Measurements from ENCODE around the gene MEG3.

Gene MEG3

GRCh38 chr14:100786131-100786530, 39.8 kb upstream of the MEG3 start:
- Histone ChIP-seq H3K9me3 (ENCODE audit: low read depth, low read length) (no peaks in the 10 kb centered on the region), H3K36me3 (ENCODE audit: insufficient read depth, low read length) (no peaks in the 10 kb centered on the region), H3K9ac (ENCODE audit: insufficient read length) (no peak overlapping the region), H3K27ac (no peak overlapping the region), H3K4me3 (no peak overlapping the region)
- no peak for DNase-seq (ENCODE audit: low read depth, low spot score)
- no peak for TF ChIP-seq POLR2AphosphoS5 (IDR thresholded peaks at IDR 0.05; ENCODE audit: borderline replicate concordance, low read depth, low read length)
- no peak for TF ChIP-seq FOXP2 (optimal IDR thresholded peaks at IDR 0.05; ENCODE audit: control extremely low read depth, extremely low read length, insufficient read depth)
- TF ChIP-seq EZH2 (IDR thresholded peaks at IDR 0.05): no peak

GRCh38 chr14:100786576-100787219, 39.2 kb upstream of the MEG3 start:
- Histone ChIP-seq H3K36me3 (ENCODE audit: insufficient read depth, low read length) (no peaks in the 10 kb centered on the region), H3K9me3 (ENCODE audit: low read depth, low read length) (no peaks in the 10 kb centered on the region), H3K27ac (no peak overlapping the region), H3K9ac (ENCODE audit: insufficient read length) (no peak overlapping the region), H3K4me3 (no peak overlapping the region)
- TF ChIP-seq POLR2AphosphoS5 (IDR thresholded peaks at IDR 0.05; ENCODE audit: borderline replicate concordance, low read depth, low read length) (no peak), FOXP2 (optimal IDR thresholded peaks at IDR 0.05; ENCODE audit: control extremely low read depth, extremely low read length, insufficient read depth) (no peak), EZH2 (IDR thresholded peaks at IDR 0.05) (no peak)
- DNase-seq (ENCODE audit: low read depth, low spot score): no peak

GRCh38 chr14:100787659-100788058, 38.3 kb upstream of the MEG3 start:
- Histone ChIP-seq H3K9me3 (ENCODE audit: low read depth, low read length) (no peaks in the 10 kb centered on the region), H3K4me3 (no peak overlapping the region), H3K9ac (ENCODE audit: insufficient read length) (no peak overlapping the region), H3K36me3 (ENCODE audit: insufficient read depth, low read length) (no peaks in the 10 kb centered on the region), H3K27ac (no peak overlapping the region)
- no peak for TF ChIP-seq FOXP2 (optimal IDR thresholded peaks at IDR 0.05; ENCODE audit: control extremely low read depth, extremely low read length, insufficient read depth)
- no peak for TF ChIP-seq POLR2AphosphoS5 (IDR thresholded peaks at IDR 0.05; ENCODE audit: borderline replicate concordance, low read depth, low read length)
- TF ChIP-seq EZH2 (IDR thresholded peaks at IDR 0.05): no peak
- DNase-seq (ENCODE audit: low read depth, low spot score): no peak

- H3K9ac ChIP-seq (ENCODE audit: insufficient read length): no peak overlapping the region
- DNase-seq (ENCODE audit: low read depth, low spot score): no peak
- TF ChIP-seq EZH2 (IDR thresholded peaks at IDR 0.05): no peak
- no peak for TF ChIP-seq POLR2AphosphoS5 (IDR thresholded peaks at IDR 0.05; ENCODE audit: borderline replicate concordance, low read depth, low read length)
- no peak for TF ChIP-seq FOXP2 (optimal IDR thresholded peaks at IDR 0.05; ENCODE audit: control extremely low read depth, extremely low read length, insufficient read depth)
Measured at GRCh38 chr14:100788517-100788916, 37.4 kb upstream of the MEG3 start.

GRCh38 chr14:100788942-100789341, 37.0 kb upstream of the MEG3 start:
- H3K4me3 ChIP-seq: no peak overlapping the region
- DNase-seq (ENCODE audit: low read depth, low spot score): no peak
- no peak overlapping the region for H3K27ac ChIP-seq
- TF ChIP-seq FOXP2 (optimal IDR thresholded peaks at IDR 0.05; ENCODE audit: control extremely low read depth, extremely low read length, insufficient read depth) (no peak), POLR2AphosphoS5 (IDR thresholded peaks at IDR 0.05; ENCODE audit: borderline replicate concordance, low read depth, low read length) (no peak), EZH2 (IDR thresholded peaks at IDR 0.05) (no peak)
- H3K9me3 ChIP-seq (ENCODE audit: low read depth, low read length): no peaks in the 10 kb centered on the region
- H3K9ac ChIP-seq (ENCODE audit: insufficient read length): no peak overlapping the region
- no peaks in the 10 kb centered on the region for H3K36me3 ChIP-seq (ENCODE audit: insufficient read depth, low read length)

More at GRCh38 chr14:100788517-100788916, 37.4 kb upstream of the MEG3 start:
- Histone ChIP-seq H3K36me3 (ENCODE audit: insufficient read depth, low read length) (no peaks in the 10 kb centered on the region), H3K9me3 (ENCODE audit: low read depth, low read length) (no peaks in the 10 kb centered on the region), H3K4me3 (no peak overlapping the region), H3K27ac (no peak overlapping the region)

GRCh38 chr14:100789460-100790417, 36.2 kb upstream of the MEG3 start:
- DNase-seq (ENCODE audit: low read depth, low spot score): no peak
- no peak overlapping the region for H3K27ac ChIP-seq
- TF ChIP-seq FOXP2 (optimal IDR thresholded peaks at IDR 0.05; ENCODE audit: control extremely low read depth, extremely low read length, insufficient read depth) (no peak), POLR2AphosphoS5 (IDR thresholded peaks at IDR 0.05; ENCODE audit: borderline replicate concordance, low read depth, low read length) (no peak), EZH2 (IDR thresholded peaks at IDR 0.05) (no peak)
- no peaks in the 10 kb centered on the region for H3K36me3 ChIP-seq (ENCODE audit: insufficient read depth, low read length)
- H3K4me3 ChIP-seq: no peak overlapping the region
- H3K9me3 ChIP-seq (ENCODE audit: low read depth, low read length): no peaks in the 10 kb centered on the region
- no peak overlapping the region for H3K9ac ChIP-seq (ENCODE audit: insufficient read length)

- H3K27ac ChIP-seq: no peak overlapping the region
- TF ChIP-seq FOXP2 (optimal IDR thresholded peaks at IDR 0.05; ENCODE audit: control extremely low read depth, extremely low read length, insufficient read depth) (no peak), EZH2 (IDR thresholded peaks at IDR 0.05) (no peak), POLR2AphosphoS5 (IDR thresholded peaks at IDR 0.05; ENCODE audit: borderline replicate concordance, low read depth, low read length) (no peak)
- H3K9me3 ChIP-seq (ENCODE audit: low read depth, low read length): no peaks in the 10 kb centered on the region
- H3K4me3 ChIP-seq: no peak overlapping the region
- DNase-seq (ENCODE audit: low read depth, low spot score): no peak
- H3K9ac ChIP-seq (ENCODE audit: insufficient read length): no peak overlapping the region
- H3K36me3 ChIP-seq (ENCODE audit: insufficient read depth, low read length): no peaks in the 10 kb centered on the region
Measured at GRCh38 chr14:100790502-100791347, 35.2 kb upstream of the MEG3 start.

- no peak overlapping the region for H3K27ac ChIP-seq
- DNase-seq (ENCODE audit: low read depth, low spot score): no peak
- TF ChIP-seq EZH2 (IDR thresholded peaks at IDR 0.05) (no peak), POLR2AphosphoS5 (IDR thresholded peaks at IDR 0.05; ENCODE audit: borderline replicate concordance, low read depth, low read length) (no peak), FOXP2 (optimal IDR thresholded peaks at IDR 0.05; ENCODE audit: control extremely low read depth, extremely low read length, insufficient read depth) (no peak)
- H3K4me3 ChIP-seq: no peak overlapping the region
- no peak overlapping the region for H3K9ac ChIP-seq (ENCODE audit: insufficient read length)
- H3K36me3 ChIP-seq (ENCODE audit: insufficient read depth, low read length): no peaks in the 10 kb centered on the region
- no peaks in the 10 kb centered on the region for H3K9me3 ChIP-seq (ENCODE audit: low read depth, low read length)
Measured at GRCh38 chr14:100791348-100791735, 34.6 kb upstream of the MEG3 start.

All from SK-N-MC (cell line).